Hematopoietic multipotent progenitor cell treated with erythropoietin and hydrocortisone succinate and interleukin-3 and kit ligand, for 17 days (in vitro differentiated cells): ENCODE results near the gene PYGO2.
"Not testable (repeated sequence)": the region's sequence is repeated elsewhere in the genome, so short reads cannot be mapped to it uniquely, and the experiment has no call there.

Experiments used
- DNase-seq: peaks from one replicate; pipeline ENCODE4 v3.0.0-alpha.2; 2015; ENCODE audit warnings: low spot score

Gene PYGO2

DNA sequence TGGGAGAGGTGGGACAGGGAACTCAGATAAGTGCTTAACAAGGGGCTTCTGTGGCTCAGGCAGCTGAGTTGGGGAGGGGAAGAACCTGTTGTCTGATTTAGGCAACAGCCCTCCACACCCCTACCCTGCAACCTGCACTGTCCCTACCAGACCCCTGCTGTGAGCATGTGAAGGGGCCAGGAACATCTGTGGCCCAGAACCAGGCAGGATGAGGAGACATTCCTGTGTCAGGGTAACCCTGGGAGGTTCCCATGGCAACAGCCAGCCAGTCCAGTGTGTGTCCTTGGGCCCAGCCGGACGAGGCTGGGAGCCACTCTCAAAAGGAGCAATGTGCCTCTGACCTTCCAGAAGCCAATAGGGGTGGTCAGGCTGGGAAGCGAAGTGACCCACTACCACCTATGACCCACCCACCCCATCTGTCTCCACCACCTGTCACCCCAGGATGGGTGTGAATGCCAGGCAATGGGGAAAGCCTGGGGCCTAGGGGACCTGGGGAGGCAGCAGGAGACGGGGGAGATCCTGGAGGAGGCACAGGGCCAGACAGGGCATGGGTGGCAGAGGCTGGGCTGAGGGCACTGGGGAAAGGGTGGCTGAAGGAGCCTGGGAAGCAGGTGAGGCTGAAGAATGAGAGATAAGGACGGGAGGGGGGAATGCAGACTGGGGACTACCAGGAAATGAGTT is 20.1 kb downstream of the PYGO2 start:
- DNase-seq = no peak

DNA sequence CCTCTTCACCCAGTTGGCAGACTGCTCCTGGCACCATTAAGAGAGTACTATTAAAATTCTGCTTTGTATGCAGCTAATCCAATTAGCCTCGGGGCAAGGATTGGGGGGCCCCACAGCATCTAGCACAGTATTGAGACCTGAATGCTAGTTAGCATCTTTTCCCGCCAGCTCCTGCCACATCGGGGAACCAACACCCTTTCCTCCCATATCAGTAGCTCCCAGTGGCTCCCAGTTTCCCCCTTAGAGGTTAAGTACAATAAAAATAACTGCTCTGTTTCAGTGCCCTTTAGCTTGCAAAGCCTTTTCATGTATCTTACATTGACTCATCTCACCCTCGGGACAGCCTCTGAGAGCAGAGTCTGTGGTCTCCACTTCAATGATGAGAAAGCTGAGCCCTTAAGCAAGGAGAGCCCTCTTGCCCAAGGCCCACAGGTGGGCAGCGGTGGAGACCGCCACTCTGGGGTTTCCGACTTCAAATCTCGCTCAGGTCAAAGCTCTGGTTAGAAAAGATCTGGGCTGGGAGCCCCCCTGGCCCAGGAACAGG is 20.9 kb downstream of the PYGO2 start:
- no peak for DNase-seq

DNA sequence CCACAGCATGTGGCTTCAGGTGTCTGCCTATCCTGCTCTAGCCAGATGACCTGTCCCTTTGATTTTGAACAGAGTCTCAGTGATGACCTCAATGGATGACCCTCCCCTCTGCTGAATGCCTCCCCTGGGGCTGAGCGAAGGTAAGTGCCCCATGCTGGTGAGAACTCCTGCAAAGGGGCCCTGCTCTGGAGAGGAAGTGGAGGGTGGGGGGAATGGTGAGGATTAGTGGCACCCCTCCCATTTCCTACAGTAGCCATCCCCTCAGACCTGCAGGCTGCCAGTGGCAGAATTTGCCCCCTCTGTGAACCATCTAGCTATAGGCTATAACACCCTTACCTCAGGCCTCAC is 21.4 kb downstream of the PYGO2 start:
- no peak for DNase-seq

DNA sequence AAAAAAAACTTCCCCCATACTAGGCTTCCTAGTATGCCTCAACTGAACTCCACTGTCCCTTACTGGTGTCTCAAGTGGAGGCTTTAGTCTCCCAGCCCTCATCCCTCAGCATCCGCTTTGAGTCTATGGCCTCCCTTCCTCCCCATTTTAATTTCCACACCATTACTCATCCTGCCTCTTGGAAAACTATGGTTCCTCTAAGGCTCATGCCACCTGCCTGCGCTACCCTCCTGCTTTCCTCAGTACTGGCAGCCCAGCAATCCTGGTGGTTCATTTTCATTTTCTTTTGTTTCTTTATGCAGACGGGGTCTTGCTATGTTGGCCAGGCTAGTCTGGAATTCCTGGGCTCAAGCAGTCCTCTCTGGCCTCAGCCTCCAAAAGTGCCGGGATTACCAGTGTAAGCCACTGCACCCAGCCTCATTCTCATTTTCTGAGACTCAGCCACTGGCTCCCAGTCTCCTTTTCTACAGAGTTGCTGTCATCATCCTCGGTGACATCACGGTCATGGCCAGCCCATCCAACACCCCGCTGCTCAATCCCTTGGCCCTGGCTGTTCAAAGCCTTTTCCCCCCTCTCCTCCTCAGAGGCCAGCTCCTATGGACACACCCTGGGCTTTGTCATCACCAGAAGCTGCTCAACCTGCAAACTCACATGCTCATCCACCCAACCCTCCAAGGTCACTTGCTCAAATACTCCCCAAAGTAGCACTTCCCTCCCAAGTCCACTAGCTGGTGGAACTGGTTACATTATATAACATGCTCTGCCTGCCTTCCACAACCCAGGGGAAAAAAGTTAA is 22.8 kb downstream of the PYGO2 start:
- no peak for DNase-seq

DNA sequence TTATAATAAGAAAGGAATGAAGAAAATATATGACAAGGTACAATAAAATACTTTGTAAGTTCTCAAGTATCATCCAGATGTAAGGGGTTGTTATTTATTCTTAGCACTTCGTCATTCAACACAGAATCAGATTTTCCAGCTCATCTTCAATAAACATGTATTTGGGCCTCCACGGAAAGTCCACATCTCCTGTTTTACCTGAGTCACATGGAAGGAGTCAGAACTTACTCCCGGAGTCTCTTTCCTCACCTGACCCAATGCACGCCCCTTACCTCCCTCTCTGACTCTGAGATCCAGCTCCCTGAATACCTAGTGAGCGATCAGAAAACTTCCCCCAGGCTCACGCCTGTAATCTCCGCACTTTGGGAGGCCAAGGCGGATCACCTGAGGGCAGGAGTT is 23.6 kb downstream of the PYGO2 start:
- DNase-seq = no peak

DNA sequence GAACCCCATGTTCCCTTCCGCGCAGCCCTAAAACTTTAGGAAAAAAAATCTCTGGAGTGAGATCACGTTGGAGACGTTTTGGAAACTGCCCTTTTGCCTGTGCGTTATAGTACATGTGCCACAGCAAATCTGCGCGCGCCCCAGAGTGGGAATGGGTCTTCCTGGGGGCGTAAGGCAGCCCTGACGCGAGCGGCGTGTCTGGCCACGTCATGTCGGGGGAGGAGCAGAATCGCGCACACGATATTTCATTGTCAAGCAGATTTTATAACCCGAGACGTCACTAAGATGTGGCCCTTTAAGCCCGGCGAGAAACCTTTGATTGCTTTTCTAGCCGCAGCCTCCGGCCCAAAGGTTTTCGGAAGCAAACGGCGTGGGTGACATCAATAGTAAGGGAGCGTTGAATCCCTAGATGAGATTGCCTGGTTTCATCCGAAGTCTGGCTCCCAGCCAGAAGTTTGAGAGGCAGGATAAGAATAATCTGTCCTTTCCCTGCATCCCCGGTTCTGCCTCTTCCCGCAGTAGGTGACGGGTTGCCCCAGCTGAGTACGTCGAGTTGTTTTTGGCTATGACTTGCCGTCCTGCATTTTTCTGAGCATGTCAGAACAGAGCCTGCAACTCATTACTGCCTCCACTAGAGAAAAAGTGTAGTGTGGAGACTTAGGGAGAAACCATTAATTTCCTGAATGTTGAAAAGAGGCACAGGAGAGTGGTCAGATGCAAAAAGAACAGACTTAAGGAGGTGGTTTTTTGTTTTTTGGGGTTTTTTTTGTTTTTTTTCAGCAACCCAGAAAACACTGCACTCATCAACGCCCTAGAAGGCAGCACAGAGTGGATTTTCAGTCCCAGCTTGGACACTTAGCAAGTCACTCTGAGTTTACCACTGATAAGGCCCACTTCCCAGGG is 24.2 kb downstream of the PYGO2 start:
- DNase-seq = peak; percentile 95

DNA sequence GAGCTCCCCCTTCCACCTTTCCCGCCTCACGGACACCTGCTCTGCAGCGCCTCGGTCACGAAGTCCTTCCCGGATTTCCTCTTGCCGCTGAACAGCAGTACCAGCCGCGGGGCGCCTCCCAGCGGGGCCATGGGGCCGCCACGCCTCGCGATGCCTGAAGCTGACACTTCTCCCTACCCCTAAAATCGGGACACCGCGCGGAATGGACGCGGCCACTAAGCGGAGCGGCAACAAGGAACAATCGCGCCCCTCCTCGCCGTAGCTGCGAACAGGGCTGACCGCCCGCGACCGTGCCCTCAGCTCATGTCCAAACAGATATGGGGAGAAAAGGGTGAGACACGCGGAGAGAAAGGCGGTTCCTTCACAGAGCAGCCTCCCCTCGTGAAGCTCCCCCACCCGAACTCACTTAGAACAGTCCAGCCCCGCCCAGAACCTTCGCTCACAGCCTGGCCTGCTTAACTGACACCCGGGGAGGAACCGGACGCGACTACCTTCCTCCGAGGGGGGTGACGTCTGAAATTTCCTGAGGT is 25.0 kb downstream of the PYGO2 start, which contains the start of gene PMVK:
PMVK (minus strand) TSS at position 165 of the 530 bp plus-strand sequence; CDS start at position 131, 34 bp downstream.
- DNase-seq = peak; percentile 98

DNA sequence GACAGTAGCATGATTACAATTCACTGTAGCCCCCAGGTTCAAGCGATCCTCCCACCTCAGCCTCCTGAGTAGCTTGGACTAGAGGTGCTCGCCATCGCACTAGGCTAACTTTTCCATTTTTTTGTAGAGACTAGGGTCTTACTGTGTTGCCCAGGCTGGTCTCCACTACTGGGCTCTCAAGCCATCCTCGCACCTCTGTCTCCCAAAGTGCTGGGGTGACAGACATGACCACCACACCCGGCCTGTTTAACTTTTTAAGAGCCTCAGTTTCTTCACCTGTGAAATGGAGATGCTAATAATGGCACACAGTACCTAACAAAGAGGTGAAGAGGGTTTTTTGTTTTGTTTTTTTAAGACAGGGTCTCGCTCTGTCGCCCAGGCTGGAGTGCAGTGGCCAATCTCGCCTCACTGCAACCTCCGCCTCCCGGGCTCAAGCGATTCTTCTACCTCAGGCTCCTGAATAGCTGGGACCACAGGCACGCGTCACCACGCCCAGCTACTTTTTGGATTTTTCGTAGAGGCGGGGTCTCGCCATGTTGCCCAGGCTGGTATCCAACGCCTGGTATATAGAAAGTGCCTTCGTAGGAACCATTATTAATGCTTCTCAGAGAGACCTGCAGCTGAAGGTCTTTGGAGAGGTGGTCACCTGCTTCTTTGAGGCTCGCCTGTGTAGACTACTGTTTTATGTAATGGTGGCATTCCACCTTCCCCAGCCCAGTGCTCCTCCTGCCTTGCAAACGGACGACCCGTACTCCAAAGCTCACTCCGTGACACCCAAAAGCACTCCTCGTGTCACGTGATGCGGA is 25.6 kb downstream of the PYGO2 start:
- DNase-seq = no peak

DNA sequence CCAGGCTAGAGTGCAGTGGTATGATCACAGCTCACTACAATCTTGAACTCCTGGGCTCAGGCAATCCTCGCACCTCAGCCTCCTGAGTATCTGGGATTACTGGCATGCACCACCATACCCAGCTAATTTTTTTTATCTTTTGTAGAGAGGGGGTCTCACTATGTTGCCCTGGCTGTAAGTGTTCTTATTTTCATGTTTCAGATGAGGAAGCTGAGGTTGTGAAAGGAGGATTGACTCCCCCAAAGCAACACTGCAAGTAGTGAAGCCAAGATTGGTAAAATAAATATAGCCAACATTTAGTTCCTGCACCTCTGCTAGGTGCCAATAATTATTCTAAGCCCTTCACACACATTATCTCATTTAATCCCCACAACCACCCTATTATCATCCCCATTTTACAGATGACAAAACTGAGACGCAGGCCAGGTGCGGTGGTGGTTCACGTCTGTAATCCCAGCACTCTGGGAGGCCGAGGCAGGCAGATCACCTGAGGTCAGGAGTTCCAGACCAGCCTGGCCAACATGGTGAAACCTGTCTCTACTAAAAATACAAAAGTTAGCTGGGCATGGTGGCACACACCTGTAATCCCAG is 27.1 kb downstream of the PYGO2 start:
- DNase-seq = no peak

DNA sequence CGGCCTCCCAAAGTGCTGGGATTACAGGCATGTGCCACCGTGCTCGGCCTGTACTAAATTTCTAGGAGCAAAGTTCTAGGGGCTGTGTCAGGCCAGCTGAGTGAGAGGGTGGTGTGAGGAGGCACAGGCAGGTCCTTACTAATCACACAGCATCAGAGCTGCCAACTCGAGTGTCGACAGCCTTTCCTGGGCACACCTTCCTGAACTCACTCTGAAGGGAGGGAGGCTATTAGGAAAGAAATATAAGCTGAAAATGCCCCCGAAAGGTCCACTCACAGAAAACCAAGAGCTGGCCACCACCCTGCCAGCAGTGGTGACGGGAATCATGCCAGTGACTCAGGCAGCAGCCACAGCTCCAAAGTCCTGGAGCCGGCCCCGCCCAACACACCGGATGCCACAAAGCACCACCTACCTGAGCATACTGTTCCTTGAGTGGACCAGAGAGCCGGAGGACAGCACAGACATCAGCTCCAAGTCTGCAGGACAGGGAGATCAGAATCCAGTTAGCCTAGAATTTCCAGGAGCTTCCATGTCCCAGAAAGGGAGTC is 29.6 kb downstream of the PYGO2 start:
- DNase-seq = no peak

DNA sequence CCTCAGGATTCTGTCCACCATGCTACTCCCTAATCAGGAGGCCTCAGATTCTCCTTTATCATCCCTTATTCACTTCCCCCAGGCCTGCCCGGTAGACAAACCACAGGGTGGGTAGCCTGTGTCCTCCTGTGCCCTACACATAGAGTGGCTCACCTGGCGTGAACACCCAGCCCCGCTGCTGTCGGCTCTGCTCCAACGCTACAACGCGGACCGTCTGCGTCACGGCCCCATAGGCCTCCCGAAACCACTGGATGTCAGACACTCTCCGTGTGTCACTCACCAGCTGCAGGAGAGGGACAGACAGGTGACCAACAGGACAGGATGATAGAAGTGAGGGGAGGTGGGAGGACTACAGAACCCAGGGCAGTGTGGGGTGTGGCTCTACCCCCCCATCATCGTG is 35.4 kb downstream of the PYGO2 start:
- DNase-seq = no peak

DNA sequence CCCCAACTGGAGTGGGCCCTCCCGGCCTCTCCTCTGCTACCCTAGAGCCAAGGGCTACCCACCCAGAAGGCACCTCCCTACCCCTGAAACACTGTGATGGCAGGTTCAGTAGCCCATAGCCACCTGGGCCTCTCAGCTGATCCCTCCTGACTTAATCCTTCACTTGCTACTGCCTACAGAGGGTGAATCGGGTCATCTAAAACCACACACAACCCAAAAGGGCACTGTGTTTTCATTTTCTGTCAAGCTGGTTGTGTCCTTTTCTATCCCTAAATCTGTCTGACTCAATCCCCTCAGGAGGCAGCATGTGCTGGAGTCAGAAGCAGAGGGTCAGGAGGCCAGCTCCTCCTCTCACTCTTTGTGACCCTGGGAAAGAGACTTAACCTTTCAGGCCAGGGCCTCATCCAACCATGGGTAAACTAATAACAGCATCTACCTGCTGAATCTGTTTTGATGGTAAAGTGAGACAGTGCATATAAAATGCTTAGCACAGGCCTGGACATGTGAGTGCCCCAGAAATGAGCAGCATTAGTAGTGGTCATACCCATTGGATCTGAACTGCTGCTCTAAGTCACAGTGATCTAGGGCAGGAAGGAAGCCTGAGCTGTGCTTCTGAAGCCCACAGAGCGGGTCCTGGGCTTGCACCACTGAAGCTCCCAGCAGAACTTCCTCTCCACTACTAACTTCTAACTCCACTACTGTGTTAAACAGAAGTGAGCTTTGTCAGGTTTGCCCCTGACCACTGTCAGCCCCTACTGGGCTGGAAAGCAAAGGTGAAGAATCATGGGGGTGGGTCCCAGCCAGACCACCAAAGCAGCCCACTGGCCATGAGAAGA is 36.0 kb downstream of the PYGO2 start:
- DNase-seq = no peak

DNA sequence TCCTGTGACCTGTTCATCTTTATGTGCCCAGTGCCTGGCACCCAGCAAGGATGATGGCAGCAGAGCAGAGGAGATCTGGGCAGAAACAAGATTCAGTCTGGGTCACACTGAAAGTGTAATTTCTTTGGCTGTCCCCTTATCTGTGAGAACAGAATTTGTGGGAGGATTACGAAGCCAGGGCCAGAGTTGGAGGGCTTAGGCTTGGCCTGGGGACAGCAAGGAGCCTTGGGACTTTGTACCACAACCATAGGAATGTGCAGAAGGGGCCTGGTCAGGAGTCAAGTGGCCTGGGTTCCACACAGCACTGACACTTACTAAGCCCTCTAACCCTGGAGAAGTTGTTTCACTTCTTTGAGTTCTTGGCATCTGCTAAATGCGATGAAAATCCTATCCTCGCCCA is 37.9 kb downstream of the PYGO2 start:
- DNase-seq = no peak

DNA sequence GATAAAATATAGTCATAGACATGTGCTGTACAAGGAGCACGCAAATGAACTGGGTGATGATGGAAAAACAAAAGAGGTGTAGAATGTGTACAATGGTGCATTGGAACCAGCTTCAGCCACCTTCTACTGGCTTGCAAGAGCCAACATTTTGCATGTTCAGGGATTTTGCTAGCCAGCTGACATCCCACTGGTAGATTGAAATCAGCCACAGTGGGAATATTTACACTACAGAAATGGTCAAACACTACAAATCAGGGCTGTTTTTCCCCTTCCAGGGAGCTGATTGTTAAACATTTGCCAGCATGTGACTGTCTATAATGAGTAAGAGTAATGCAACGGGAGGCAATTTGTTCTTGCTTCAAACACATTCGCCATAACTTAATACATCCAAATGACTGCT is 48.3 kb downstream of the PYGO2 start:
- DNase-seq = no peak

DNA sequence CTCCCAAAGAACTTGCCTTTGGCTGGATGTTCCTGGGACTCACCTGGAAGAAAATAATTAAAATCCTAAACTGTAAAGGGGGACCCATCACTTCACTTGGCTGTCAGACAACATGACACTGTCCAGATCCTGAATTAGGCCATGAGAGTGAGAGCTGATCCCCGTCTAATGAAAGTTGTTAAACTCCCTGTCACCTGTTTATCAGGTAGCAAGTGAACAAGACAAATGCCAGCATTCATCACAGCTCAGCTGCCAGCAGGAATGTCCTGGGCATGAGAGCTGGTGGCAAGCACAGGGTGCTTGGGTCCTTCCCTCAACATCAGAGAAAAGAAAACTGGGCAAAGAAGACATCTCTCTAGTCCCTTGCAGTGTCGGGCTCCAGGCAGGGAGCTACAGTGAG is 48.8 kb downstream of the PYGO2 start:
- DNase-seq = no peak

DNA sequence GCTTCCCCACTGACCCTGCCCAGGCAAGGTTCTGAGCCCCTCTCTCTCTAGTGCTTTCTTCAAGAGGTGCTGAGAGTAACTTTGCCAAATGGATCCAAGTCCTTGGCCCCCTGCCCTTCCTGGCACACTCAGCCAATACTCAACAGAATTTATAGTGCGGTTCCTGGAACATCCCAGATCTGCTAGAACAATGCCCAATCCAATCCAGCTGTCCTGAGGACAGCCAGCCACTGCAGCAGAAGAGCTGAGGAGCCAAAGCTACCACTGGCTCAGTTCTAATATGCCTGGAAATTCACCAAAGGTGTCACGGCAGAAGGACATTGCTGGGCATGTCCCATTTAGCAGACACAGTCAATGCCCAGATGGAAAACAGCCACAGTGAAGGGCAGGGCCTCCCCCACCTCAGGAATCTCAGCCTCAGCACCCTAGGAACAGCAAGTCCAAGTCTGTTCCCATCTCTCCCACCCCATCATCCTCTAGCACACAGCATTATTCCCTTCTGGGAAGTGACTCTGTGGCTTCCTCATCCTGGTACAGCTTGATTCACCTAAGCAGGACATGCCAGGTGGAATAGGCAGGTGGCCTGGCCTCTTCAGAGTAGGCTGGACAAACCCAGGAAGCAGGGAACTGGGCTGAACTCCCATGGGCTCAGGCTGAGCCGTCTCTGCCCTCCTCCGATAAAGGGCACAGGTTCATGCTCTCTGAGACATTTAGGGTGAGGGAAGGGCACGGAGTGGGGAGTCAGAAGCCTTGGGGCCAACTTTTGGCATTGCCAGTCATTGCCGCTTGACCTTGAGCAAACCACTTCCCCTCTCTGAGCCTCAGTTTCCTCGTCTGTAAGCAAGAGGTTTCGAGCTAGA is 49.7 kb downstream of the PYGO2 start:
- no peak for DNase-seq

DNA sequence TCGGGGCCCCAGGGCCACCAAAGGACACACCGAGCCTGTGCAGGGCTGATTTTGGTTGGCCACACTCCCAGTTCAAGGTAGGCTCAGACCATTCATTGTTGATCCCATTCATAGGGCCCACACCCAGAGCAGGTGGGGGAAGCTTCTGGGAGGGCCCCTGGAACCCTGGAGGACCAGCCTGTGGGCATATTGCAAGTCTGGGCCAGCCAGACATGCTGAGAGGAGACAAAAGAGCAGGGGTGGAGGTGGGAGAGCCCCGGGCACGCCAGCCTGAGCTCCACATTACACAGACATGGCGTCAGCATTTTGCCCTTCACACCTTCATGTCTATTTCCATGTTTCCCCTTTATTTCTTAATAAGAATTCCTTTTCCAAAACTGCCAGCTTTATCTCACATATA is 50.7 kb downstream of the PYGO2 start:
- DNase-seq = no peak

DNA sequence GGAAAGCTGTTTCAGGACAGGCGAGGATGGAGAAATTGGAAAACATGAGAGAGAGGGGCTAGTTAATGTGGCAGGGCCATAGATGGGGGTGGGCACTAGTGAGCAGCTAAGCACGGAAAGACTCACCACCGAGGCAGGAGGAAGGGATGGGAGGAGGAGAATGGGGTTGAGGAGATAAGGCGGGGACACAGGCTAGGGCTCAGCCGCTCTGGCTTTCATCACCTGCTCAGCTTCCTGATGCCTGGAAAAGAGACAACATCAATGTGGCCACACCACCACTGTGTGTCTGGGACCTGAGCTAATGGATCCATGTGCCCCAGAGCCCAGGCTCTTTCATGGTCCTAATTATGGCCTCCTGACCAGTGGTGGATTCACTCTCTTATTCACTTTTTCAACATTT is 52.6 kb downstream of the PYGO2 start:
- DNase-seq = no peak

DNA sequence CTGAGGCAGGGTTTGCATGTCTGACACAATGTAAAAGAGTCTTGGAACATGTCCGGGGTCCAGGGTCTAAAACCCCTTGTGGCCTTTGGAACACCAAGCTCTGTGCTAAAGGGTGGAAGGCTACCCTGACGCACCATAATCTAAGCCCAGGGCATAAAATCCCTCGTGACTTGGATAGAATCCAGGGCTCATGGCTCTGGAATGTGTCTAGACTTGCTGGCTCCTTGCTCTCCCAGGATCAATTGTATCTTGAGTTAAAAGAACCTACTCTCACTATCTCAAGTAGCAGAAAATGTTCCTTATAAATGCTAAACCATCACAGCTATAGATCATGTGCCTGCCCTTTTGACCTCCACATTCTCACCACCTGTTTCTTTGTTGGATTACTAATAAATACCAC is 53.5 kb downstream of the PYGO2 start:
- not testable (repeated sequence) for DNase-seq
